Lung (tissue), 11 donors: Measurements from ENCODE around the gene CCR5AS.

Source experiments
- ATAC-seq: fragments of 200-7000 bp; cut with Tn5 transposase; one replicate; pipeline ENCODE4 v1.9.1; 2020; ENCODE audit warnings: moderate number of reproducible peaks; ENCODE audit not compliant: insufficient read depth, low FRiP score
- DNase-seq, 3 donors: peaks; one replicate each; pipeline ENCODE4 v3.0.0-alpha.2; 2013 to 2017
- H3K27ac ChIP-seq, 2 donors: one replicate each; pipeline ENCODE4 v1.5.1; 2013; ENCODE audit warnings: mild to moderate bottlenecking in 2 of 2, moderate library complexity in 2 of 2, control low read depth in 1 of 2, inconsistent platforms in 1 of 2, low read depth in 1 of 2, low read length in 1 of 2
- H3K27me3 ChIP-seq, 3 donors: one replicate each; pipeline ENCODE4 v1.5.1; 2013; ENCODE audit warnings: low read length in 2 of 3; ENCODE audit not compliant: control insufficient read depth in 3 of 3, insufficient read depth in 3 of 3
- H3K36me3 ChIP-seq, 4 donors: one replicate each; pipeline ENCODE4 v1.5.1; 2013; ENCODE audit warnings: low read length in 4 of 4, mild to moderate bottlenecking in 1 of 4, moderate library complexity in 1 of 4; ENCODE audit not compliant: control insufficient read depth in 4 of 4, insufficient read depth in 4 of 4
- H3K4me1 ChIP-seq, 5 donors: one replicate each; pipeline ENCODE4 v1.5.1; 2013; ENCODE audit warnings: low read length in 5 of 5, mild to moderate bottlenecking in 2 of 5, moderate library complexity in 1 of 5; ENCODE audit not compliant: control insufficient read depth in 5 of 5, insufficient read depth in 5 of 5
- H3K4me3 ChIP-seq: one replicate; pipeline ENCODE4 v1.5.1; 2013; ENCODE audit warnings: mild to moderate bottlenecking, control low read depth, moderate library complexity
- H3K9ac ChIP-seq, 2 donors: one replicate each; pipeline ENCODE4 v1.5.1; 2013; ENCODE audit warnings: low read length in 2 of 2, control low read depth in 1 of 2; ENCODE audit not compliant: insufficient read depth in 1 of 2
- H3K9me3 ChIP-seq, 4 donors: one replicate each; pipeline ENCODE4 v1.5.1; 2013; ENCODE audit warnings: low read length in 3 of 4, mild to moderate bottlenecking in 1 of 4, moderate library complexity in 1 of 4; ENCODE audit not compliant: control insufficient read depth in 4 of 4, insufficient read depth in 3 of 4
- CTCF ChIP-seq: IDR thresholded peaks from 2 replicates; pipeline ENCODE4 v1.5.1; 2012; ENCODE audit warnings: mild to moderate bottlenecking; ENCODE audit errors: control extremely low read depth, extremely low read depth
- WGBS, 2 donors: extraction: QIAGEN DNeasy Blood & Tissue Kit; methylation state at CpG; one replicate each; pipeline ENCODE4 v1.1.7; 2013; 5-methylcytosine and 5-hydroxymethylcytosine counted together
- donor health status: control.
- donor health status: control.
- donor health status: Bipolar disorder and iron deficiency.
- donor health status: healthy.
- donor health status: DM: yes; HTN: yes; CAD: no.

Gene CCR5AS

GRCh38 chr3:46410669-46411068 is 3.8 kb upstream of the CCR5AS start:
- ATAC-seq (no peak), DNase-seq (no peak)
- no peaks in the 10 kb centered on the region for H3K9me3 ChIP-seq
- 88 to 91% methylated on average over 2 of the region's 2 CpGs for WGBS, 2 donors
- no peak overlapping the region for H3K9ac ChIP-seq
- no peaks in the 10 kb centered on the region for H3K27me3 ChIP-seq
- TF ChIP-seq CTCF = no peak
- peaks cover 0 to 7% (median 0%) of the 10 kb centered on the region in 4 donors for H3K36me3 ChIP-seq
- peak overlapping the region in 1 of 2 donors; percentile 42 for H3K27ac ChIP-seq
- H3K4me3 ChIP-seq = no peak overlapping the region
- H3K4me1 ChIP-seq = peaks cover 10 to 31% (median 24%) of the 10 kb centered on the region in 5 donors

GRCh38 chr3:46409739-46410489 is 3.0 kb upstream of the CCR5AS start:
- Histone ChIP-seq H3K4me3 (peak overlapping the region; percentile 3), H3K9ac (no peak overlapping the region)
- DNase-seq = no peak

GRCh38 chr3:46408853-46409252 is 2.0 kb upstream of the CCR5AS start:
- peaks cover 10 to 43% (median 24%) of the 10 kb centered on the region in 5 donors for H3K4me1 ChIP-seq
- H3K9me3 ChIP-seq = no peaks in the 10 kb centered on the region
- no peak overlapping the region for H3K9ac ChIP-seq
- H3K36me3 ChIP-seq = peaks cover 0 to 7% (median 0%) of the 10 kb centered on the region in 4 donors
- no peak overlapping the region for H3K4me3 ChIP-seq
- TF ChIP-seq CTCF = no peak
- DNase-seq (no peak), ATAC-seq (no peak)
- H3K27ac ChIP-seq = peak overlapping the region in 1 of 2 donors; percentile 17
- H3K27me3 ChIP-seq = no peaks in the 10 kb centered on the region
- WGBS, 2 donors = 77 to 82% methylated on average over 7 of the region's 7 CpGs

More at GRCh38 chr3:46409739-46410489, 3.0 kb upstream of the CCR5AS start:
- WGBS, 2 donors = 74 to 76% methylated on average over 9 of the region's 9 CpGs
- ATAC-seq = no peak
- no peaks in the 10 kb centered on the region for H3K27me3 ChIP-seq
- no peaks in the 10 kb centered on the region for H3K9me3 ChIP-seq
- H3K36me3 ChIP-seq = peaks cover 0 to 7% (median 0%) of the 10 kb centered on the region in 4 donors
- peak overlapping the region in 1 of 2 donors; percentile 70 for H3K27ac ChIP-seq
- H3K4me1 ChIP-seq = peaks cover 10 to 39% (median 24%) of the 10 kb centered on the region in 5 donors
- no peak for TF ChIP-seq CTCF
